Gastrocnemius medialis (tissue), 4 donors: ENCODE measurements around the gene MVD. TPM values are rescaled to one million over a fixed set of nuclear protein-coding genes. Genes with fewer than 3 reads are reported as not detected.

Experiments
- ATAC-seq, 2 donors: fragments of 150-250 bp; one replicate each; pipeline ENCODE4 v1.9.1; 2016
- DNase-seq, 2 donors: peaks; one replicate each; pipeline ENCODE4 v3.0.0-alpha.2; 2019
- H3K27ac ChIP-seq, 4 donors: fragments of 200-600 bp; sonication (generic); 1 replicate in 1 of 4; 2 replicates in 3 of 4; pipeline ENCODE4 v1.5.1; 2016 to 2018; ENCODE audit warnings: mild to moderate bottlenecking in 2 of 4, moderate library complexity in 1 of 4
- H3K27me3 ChIP-seq, 3 donors: fragments of 200-600 bp; sonication (generic) in 2 of 3; 1 replicate in 1 of 3; 2 replicates in 2 of 3; pipeline versions ENCODE4 v1.5.1 to v1.6.0; 2016 to 2019; ENCODE audit warnings: mild to moderate bottlenecking in 1 of 3, moderate library complexity in 1 of 3
- H3K36me3 ChIP-seq, 2 donors: fragments of 200-600 bp; sonication (generic) in 1 of 2; one replicate each; pipeline ENCODE4 v1.5.1; 2017 to 2018
- H3K4me1 ChIP-seq, 2 donors: fragments of 200-600 bp; sonication (generic) in 1 of 2; one replicate each; pipeline ENCODE4 v1.5.1; 2016 to 2017; ENCODE audit warnings: mild to moderate bottlenecking in 2 of 2
- H3K4me3 ChIP-seq, 4 donors: fragments of 200-600 bp; sonication (generic) in 3 of 4; 1 replicate in 1 of 4; 2 replicates in 3 of 4; pipeline ENCODE4 v1.5.1; 2016 to 2019; ENCODE audit warnings: mild to moderate bottlenecking in 2 of 4
- H3K9me3 ChIP-seq, 3 donors: fragments of 200-600 bp; sonication (generic) in 2 of 3; 1 replicate in 1 of 3; 2 replicates in 2 of 3; pipeline ENCODE4 v1.5.1; 2016 to 2019
- CTCF ChIP-seq, 5 experiments: fragments of 450-650 bp in 3 of 5; fragments of 200-600 bp in 2 of 5; sonication (generic) in 2 of 5; IDR thresholded peaks in 4 of 5; conservative IDR thresholded peaks in 1 of 5; 1 replicate in 4 of 5; 2 replicates in 1 of 5; pipeline ENCODE4 v1.5.1; 2016 to 2019; ENCODE audit warnings: antibody characterized with exemption in 5 of 5, mild to moderate bottlenecking in 3 of 5, moderate library complexity in 3 of 5
- POLR2A ChIP-seq, 2 donors: fragments of 450-650 bp; IDR thresholded peaks; one replicate each; pipeline ENCODE4 v1.6.1; 2017; ENCODE audit warnings: antibody characterized with exemption in 2 of 2, mild to moderate bottlenecking in 2 of 2, moderate library complexity in 2 of 2
- in situ Hi-C, 4 donors: fragments of 200-750 bp; cut with MboI; loops; one replicate each; pipeline versions ENCODE4 v1.15.0 to v1.8.0; 2017; ENCODE audit warnings: low sequenced_read_pairs in 4 of 4
- intact Hi-C: fragments of 100-400 bp; cut with DNase I; formaldehyde crosslinking; loops from one replicate; pipeline ENCODE4 v1.15.1; 2023; ENCODE audit warnings: low total_unique reads
- total RNA-seq, 4 donors: library from RNA; depleted of rRNA; stranded (reverse); fragments of >200 nt; gene quantifications; one replicate each; pipeline versions ENCODE4 v1.1.0 to v1.2.3, GENCODE V29; 2016

Gene MVD
- total RNA-seq, 4 donors from 2014 or later: 9.0 to 16.3 (median 13.4) TPM

GRCh38 chr16:88630941-88631340 is 31.9 kb downstream of the MVD start:
- Histone ChIP-seq H3K4me3 (no peak overlapping the region), H3K9me3 (no peaks in the 10 kb centered on the region), H3K27ac (peak overlapping the region in 2 of 4 donors; percentile 15 to 31), H3K27me3 (no peaks in the 10 kb centered on the region), H3K36me3 (peaks cover 0 to 47% of the 10 kb centered on the region in 2 donors), H3K4me1 (no peaks in the 10 kb centered on the region)
- no peak for ATAC-seq
- intact Hi-C loops: no loop called here
- DNase-seq: no peak
- in situ Hi-C loops: no loop called here
- no peak for TF ChIP-seq CTCF (IDR thresholded peaks at IDR 0.05 in 4 of 5, conservative IDR thresholded peaks at IDR 0.05 in 1 of 5)
- TF ChIP-seq POLR2A (IDR thresholded peaks at IDR 0.05): no peak

GRCh38 chr16:88630433-88630832 is 32.5 kb downstream of the MVD start:
- no peak for ATAC-seq
- Histone ChIP-seq H3K27ac (no peak overlapping the region), H3K9me3 (no peaks in the 10 kb centered on the region), H3K36me3 (peaks cover 0 to 47% of the 10 kb centered on the region in 2 donors), H3K4me1 (no peaks in the 10 kb centered on the region), H3K4me3 (no peak overlapping the region), H3K27me3 (no peaks in the 10 kb centered on the region)
- TF ChIP-seq CTCF (IDR thresholded peaks at IDR 0.05 in 4 of 5, conservative IDR thresholded peaks at IDR 0.05 in 1 of 5) (no peak), POLR2A (IDR thresholded peaks at IDR 0.05) (no peak)
- intact Hi-C loops: no loop called here
- in situ Hi-C loops: no loop called here
- no peak for DNase-seq

GRCh38 chr16:88629835-88630234 is 33.1 kb downstream of the MVD start:
- ATAC-seq: no peak
- Histone ChIP-seq H3K9me3 (no peaks in the 10 kb centered on the region), H3K27me3 (no peaks in the 10 kb centered on the region), H3K4me3 (no peak overlapping the region), H3K4me1 (no peaks in the 10 kb centered on the region), H3K36me3 (peaks cover 0 to 53% of the 10 kb centered on the region in 2 donors), H3K27ac (no peak overlapping the region)
- DNase-seq: no peak
- TF ChIP-seq CTCF (IDR thresholded peaks at IDR 0.05 in 4 of 5, conservative IDR thresholded peaks at IDR 0.05 in 1 of 5) (no peak), POLR2A (IDR thresholded peaks at IDR 0.05) (no peak)
- in situ Hi-C loops (no loop called here), intact Hi-C loops (no loop called here)

- H3K27ac ChIP-seq: no peak overlapping the region
- TF ChIP-seq POLR2A (IDR thresholded peaks at IDR 0.05) (no peak), CTCF (IDR thresholded peaks at IDR 0.05 in 4 of 5, conservative IDR thresholded peaks at IDR 0.05 in 1 of 5) (peak in 1 of 5 experiments; percentile 26)
- H3K36me3 ChIP-seq: peaks cover 0 to 66% of the 10 kb centered on the region in 2 donors
- H3K27me3 ChIP-seq: no peaks in the 10 kb centered on the region
- no peaks in the 10 kb centered on the region for H3K4me1 ChIP-seq
- DNase-seq (no peak), ATAC-seq (peak in 1 of 2 donors; percentile 39)
- no peak overlapping the region for H3K4me3 ChIP-seq
- in situ Hi-C loops: no loop called here
- intact Hi-C loops: no loop called here
- H3K9me3 ChIP-seq: no peaks in the 10 kb centered on the region
These were observed 34.3 kb downstream of the MVD start for GRCh38 chr16:88628512-88628974.
